ENCODE data around the gene FRMD6.

FRMD6 gene

GRCh38 chr14:51780006-51780692 lies 128.4 kb downstream of the FRMD6 start:
- DNase-seq (ENCODE audit: low spot score), result peak; percentile 66
